DOHH2 (cell line): ENCODE data around the gene TCOF1.
A peak's percentile ranks its signal among the peaks of the same experiment; 100 is the strongest.

Source experiments
- H3F3A ChIP-seq: fragments of 200-600 bp; sonication (generic), shearing (Covaris generic); 2 replicates; pipeline ENCODE4 v1.6.0; 2016; ENCODE audit warnings: antibody characterized with exemption, mild to moderate bottlenecking; ENCODE audit not compliant: control insufficient read depth, insufficient read depth
- H3K27ac ChIP-seq: fragments of 200-600 bp; sonication (generic); 2 replicates; pipeline ENCODE4 v1.5.1; 2014; ENCODE audit warnings: low read depth, mild to moderate bottlenecking, low read length, moderate library complexity
- H3K27me3 ChIP-seq: fragments of 200-600 bp; sonication (generic); 2 replicates; pipeline ENCODE4 v1.6.1; 2014; ENCODE audit warnings: mild to moderate bottlenecking, low read length, mixed read lengths; ENCODE audit not compliant: control insufficient read depth
- H3K36me3 ChIP-seq: fragments of 200-600 bp; sonication (generic); 2 replicates; pipeline ENCODE4 v1.6.1; 2014; ENCODE audit warnings: mild to moderate bottlenecking, low read length, moderate library complexity, mixed read lengths; ENCODE audit not compliant: control insufficient read depth
- H3K4me1 ChIP-seq: fragments of 200-600 bp; sonication (generic); 2 replicates; pipeline ENCODE4 v1.6.1; 2014; ENCODE audit warnings: mild to moderate bottlenecking, low read length, mixed read lengths; ENCODE audit not compliant: control insufficient read depth
- H3K4me2 ChIP-seq: fragments of 200-600 bp; sonication (generic); 2 replicates; pipeline ENCODE4 v1.6.0; 2014; ENCODE audit warnings: mild to moderate bottlenecking, low read length, moderate library complexity
- H3K4me3 ChIP-seq: fragments of 200-600 bp; sonication (generic); 2 replicates; pipeline ENCODE4 v1.5.1; 2014; ENCODE audit warnings: mild to moderate bottlenecking, low read length, mixed read lengths
- H3K79me2 ChIP-seq: fragments of 200-600 bp; sonication (generic); 2 replicates; pipeline ENCODE4 v1.6.1; 2014; ENCODE audit warnings: mild to moderate bottlenecking, low read length, mixed read lengths; ENCODE audit not compliant: control insufficient read depth
- H3K9me2 ChIP-seq: fragments of 200-600 bp; sonication (generic); replicated peaks from 2 replicates; pipeline ENCODE4 v1.6.1; 2014; ENCODE audit warnings: mild to moderate bottlenecking, low read length, mixed read lengths; ENCODE audit not compliant: control insufficient read depth
- H3K9me3 ChIP-seq: fragments of 200-600 bp; sonication (generic); 2 replicates; pipeline ENCODE4 v1.6.1; 2014; ENCODE audit warnings: antibody characterized with exemption, low read length, mixed read lengths; ENCODE audit not compliant: control insufficient read depth, insufficient read depth
- H4K20me1 ChIP-seq: fragments of 200-600 bp; sonication (generic); 2 replicates; pipeline ENCODE4 v1.6.0; 2014; ENCODE audit warnings: low read depth, mild to moderate bottlenecking, antibody characterized with exemption, low read length, moderate library complexity; ENCODE audit not compliant: control insufficient read depth, insufficient read depth
- CTCF ChIP-seq: fragments of 200-600 bp; sonication (generic); IDR thresholded peaks from one replicate; pipeline ENCODE4 v1.5.1; 2014; ENCODE audit warnings: antibody characterized with exemption, mild to moderate bottlenecking, low read depth, low read length; ENCODE audit not compliant: poor library complexity, severe bottlenecking
- EZH2phosphoT487 ChIP-seq: fragments of 200-600 bp; sonication (generic); IDR thresholded peaks from 2 replicates; pipeline ENCODE4 v1.6.1; 2017; ENCODE audit warnings: borderline replicate concordance, mild to moderate bottlenecking, antibody characterized with exemption, low read length, moderate library complexity, mixed read lengths

The TCOF1 gene

DNA sequence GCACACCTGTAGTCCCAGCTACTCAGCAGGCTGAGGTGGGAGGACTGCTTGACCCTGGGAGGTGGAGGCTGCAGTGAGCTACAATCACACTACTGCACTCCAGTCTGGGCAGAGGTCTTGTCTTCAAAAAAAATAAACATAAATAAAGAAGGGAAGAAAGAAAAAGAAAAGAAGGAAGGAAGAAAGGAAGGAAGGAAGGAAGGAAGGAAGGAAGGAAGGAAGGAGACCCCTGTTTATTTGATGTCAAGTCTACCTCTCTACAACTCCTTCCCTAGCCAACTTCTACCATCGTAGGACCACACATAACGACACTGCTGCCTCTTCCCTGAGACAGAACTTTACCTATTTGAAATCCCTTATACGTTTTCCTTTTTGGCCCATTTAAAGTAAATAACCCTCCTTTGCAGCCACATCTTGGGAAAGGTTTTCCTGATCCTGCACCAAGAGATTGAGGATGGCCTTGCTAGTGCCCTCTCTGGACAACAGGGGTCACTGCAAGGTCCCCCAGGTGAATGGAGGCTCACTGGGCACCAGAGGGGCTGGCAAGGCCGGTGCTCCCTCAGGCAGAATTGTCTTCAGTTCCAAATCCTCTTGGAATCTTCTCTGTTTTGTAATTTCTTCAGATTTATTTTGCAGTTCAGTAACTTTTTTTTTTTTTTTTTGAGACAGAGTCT is 81.5 kb downstream of the TCOF1 start:
- H3K4me3 ChIP-seq: no peak overlapping the region
- no peaks in the 10 kb centered on the region for H3K9me3 ChIP-seq
- no peak overlapping the region for H3K27ac ChIP-seq
- no peaks in the 10 kb centered on the region for H4K20me1 ChIP-seq
- peaks cover 16% of the 10 kb centered on the region for H3K36me3 ChIP-seq
- no peaks in the 10 kb centered on the region for H3K79me2 ChIP-seq
- H3K4me2 ChIP-seq: no peak overlapping the region
- peaks cover 10% of the 10 kb centered on the region for H3K4me1 ChIP-seq
- H3K27me3 ChIP-seq: no peaks in the 10 kb centered on the region
- no peaks in the 10 kb centered on the region for H3K9me2 ChIP-seq
- peaks cover 38% of the 10 kb centered on the region for H3F3A ChIP-seq
- no peak for TF ChIP-seq EZH2phosphoT487
- peak; percentile 64 for TF ChIP-seq CTCF

DNA sequence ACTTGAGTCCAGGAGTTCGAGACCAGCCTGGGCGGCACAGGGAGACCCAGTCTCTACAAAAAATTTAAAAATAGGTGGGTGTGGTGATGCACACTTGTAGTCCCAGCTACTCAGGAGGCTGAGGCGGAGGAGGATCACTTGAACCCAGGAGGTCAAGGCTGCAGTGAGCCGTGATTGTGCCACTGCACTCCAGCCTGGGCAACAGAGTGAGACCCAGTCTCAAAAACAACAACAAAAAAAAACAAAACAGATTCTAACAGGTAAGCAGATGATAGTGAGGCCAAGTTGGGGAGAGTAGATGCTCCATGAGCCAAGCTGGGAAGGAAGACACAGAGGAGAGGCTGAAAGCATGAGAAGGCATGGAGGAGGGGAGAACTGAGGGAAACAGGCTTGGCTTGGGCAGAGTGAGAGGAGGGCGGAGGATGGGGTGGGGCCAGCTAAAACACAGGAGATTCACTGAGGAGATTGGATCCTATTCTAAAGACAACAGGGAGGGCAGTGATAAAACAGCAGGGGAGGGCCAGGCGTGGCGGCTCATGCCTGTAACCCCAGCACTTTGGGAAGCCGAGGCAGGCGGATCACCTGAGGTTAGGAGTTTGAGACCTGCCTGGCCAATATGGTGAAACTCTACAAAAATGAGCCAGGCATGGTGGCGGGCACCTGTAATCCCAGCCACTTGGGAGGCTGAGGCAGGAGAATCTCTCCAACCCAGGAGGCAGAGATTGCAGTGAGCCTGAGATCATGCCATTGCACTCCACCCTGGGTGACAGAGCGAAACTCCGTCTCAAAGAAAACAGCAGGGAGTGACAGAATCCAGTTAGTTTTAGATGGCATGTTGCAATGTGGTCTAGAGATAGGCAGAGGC is 83.7 kb downstream of the TCOF1 start:
- Histone ChIP-seq H3K79me2 (no peaks in the 10 kb centered on the region; the same call in 1 of the 2 replicates), H3K27me3 (no peaks in the 10 kb centered on the region), H3K4me1 (peaks cover 5% of the 10 kb centered on the region), H3K9me3 (no peaks in the 10 kb centered on the region), H3K4me2 (no peak overlapping the region), H4K20me1 (peaks cover 4% of the 10 kb centered on the region; the same call in 1 of the 2 replicates), H3K4me3 (no peak overlapping the region), H3K27ac (no peak overlapping the region), H3F3A (peaks cover 51% of the 10 kb centered on the region), H3K9me2 (no peaks in the 10 kb centered on the region), H3K36me3 (peaks cover 37% of the 10 kb centered on the region)
- no peak for TF ChIP-seq CTCF
- TF ChIP-seq EZH2phosphoT487: no peak

GRCh38 chr5:150441813-150442698 is 84.6 kb downstream of the TCOF1 start:
- peaks cover 5% of the 10 kb centered on the region for H3K4me1 ChIP-seq
- no peaks in the 10 kb centered on the region for H3K9me3 ChIP-seq
- no peaks in the 10 kb centered on the region for H3K9me2 ChIP-seq
- TF ChIP-seq CTCF (no peak), EZH2phosphoT487 (no peak)
- no peak overlapping the region for H3K27ac ChIP-seq
- no peak overlapping the region for H3K4me3 ChIP-seq
- H4K20me1 ChIP-seq: peaks cover 12% of the 10 kb centered on the region
- H3K36me3 ChIP-seq: peaks cover 46% of the 10 kb centered on the region
- H3K4me2 ChIP-seq: no peak overlapping the region
- peaks cover 59% of the 10 kb centered on the region for H3F3A ChIP-seq
- no peaks in the 10 kb centered on the region for H3K27me3 ChIP-seq
- H3K79me2 ChIP-seq: peaks cover 8% of the 10 kb centered on the region
